IPS DF 6.9 (cell line): ENCODE data around the gene GPATCH2.
"Not testable (repeated sequence)": the region's sequence is repeated elsewhere in the genome, so short reads cannot be mapped to it uniquely, and the experiment has no call there.

Experiments
- DNase-seq: peaks from one replicate; pipeline ENCODE4 v3.0.0-alpha.2; 2013; ENCODE audit warnings: low read depth, low spot score
- H3K27ac ChIP-seq: one replicate; pipeline ENCODE4 v1.5.1; 2013; ENCODE audit warnings: low read length, control low read depth
- H3K27me3 ChIP-seq: 2 replicates; pipeline ENCODE4 v1.6.1; 2013; ENCODE audit warnings: mild to moderate bottlenecking, low read length; ENCODE audit not compliant: control insufficient read depth, insufficient read depth
- H3K36me3 ChIP-seq: 2 replicates; pipeline ENCODE4 v1.6.1; 2013; ENCODE audit warnings: low read length; ENCODE audit not compliant: control insufficient read depth, insufficient read depth
- H3K4me1 ChIP-seq: 2 replicates; pipeline ENCODE4 v1.6.1; 2013; ENCODE audit warnings: low read length; ENCODE audit not compliant: control insufficient read depth, insufficient read depth
- H3K4me3 ChIP-seq: 2 replicates; pipeline ENCODE4 v1.5.1; 2013; ENCODE audit warnings: mild to moderate bottlenecking, low read length
- H3K9me3 ChIP-seq: 2 replicates; pipeline ENCODE4 v1.6.1; 2013; ENCODE audit warnings: low read length, inconsistent platforms; ENCODE audit not compliant: control insufficient read depth, insufficient read depth
- WGBS: extraction: QIAGEN DNeasy Blood & Tissue Kit; methylation state at CpG from one replicate; pipeline ENCODE4 v1.1.7; 2013; ENCODE audit warnings: mixed read lengths, missing lambda C conversion rate; ENCODE audit not compliant: insufficient read length, insufficient coverage; 5-methylcytosine and 5-hydroxymethylcytosine counted together

GPATCH2 gene

DNA sequence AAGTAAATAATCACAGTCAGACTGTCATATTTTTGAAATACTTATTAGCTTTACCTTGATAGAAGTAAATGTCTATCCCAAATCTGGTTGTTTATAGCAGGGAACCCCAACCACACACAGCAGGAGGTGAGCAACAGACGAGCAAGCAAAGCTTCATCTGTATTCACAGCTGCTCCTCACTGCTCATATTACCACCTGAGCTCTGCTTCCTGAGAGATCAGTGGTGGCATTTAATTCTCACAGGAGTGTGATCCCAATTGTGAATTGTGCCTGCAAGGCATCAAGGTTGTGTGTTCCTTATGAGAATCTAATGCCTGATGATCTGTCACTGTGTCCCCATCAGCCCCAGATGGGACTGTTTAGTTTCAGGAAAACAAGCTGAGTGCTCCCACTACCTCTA is 104.3 kb downstream of the GPATCH2 start:
- Histone ChIP-seq H3K27me3 (no peaks in the 10 kb centered on the region), H3K4me1 (no peaks in the 10 kb centered on the region), H3K27ac (no peak overlapping the region), H3K4me3 (no peak overlapping the region), H3K36me3 (no peaks in the 10 kb centered on the region), H3K9me3 (no peaks in the 10 kb centered on the region; the same call in 1 of the 2 replicates)
- DNase-seq = no peak
- WGBS = no CpG with 5 or more reads among the region's 1 CpG

GRCh38 chr1:217525773-217526490 is 105.0 kb downstream of the GPATCH2 start:
- H3K4me3 ChIP-seq = no peak overlapping the region
- H3K4me1 ChIP-seq = no peaks in the 10 kb centered on the region
- H3K9me3 ChIP-seq = no peaks in the 10 kb centered on the region; the same call in 1 of the 2 replicates
- no peak for DNase-seq
- H3K27me3 ChIP-seq = no peaks in the 10 kb centered on the region
- WGBS = 100% methylated on average over 1 of the region's 3 CpGs
- no peaks in the 10 kb centered on the region for H3K36me3 ChIP-seq
- no peak overlapping the region for H3K27ac ChIP-seq

DNA sequence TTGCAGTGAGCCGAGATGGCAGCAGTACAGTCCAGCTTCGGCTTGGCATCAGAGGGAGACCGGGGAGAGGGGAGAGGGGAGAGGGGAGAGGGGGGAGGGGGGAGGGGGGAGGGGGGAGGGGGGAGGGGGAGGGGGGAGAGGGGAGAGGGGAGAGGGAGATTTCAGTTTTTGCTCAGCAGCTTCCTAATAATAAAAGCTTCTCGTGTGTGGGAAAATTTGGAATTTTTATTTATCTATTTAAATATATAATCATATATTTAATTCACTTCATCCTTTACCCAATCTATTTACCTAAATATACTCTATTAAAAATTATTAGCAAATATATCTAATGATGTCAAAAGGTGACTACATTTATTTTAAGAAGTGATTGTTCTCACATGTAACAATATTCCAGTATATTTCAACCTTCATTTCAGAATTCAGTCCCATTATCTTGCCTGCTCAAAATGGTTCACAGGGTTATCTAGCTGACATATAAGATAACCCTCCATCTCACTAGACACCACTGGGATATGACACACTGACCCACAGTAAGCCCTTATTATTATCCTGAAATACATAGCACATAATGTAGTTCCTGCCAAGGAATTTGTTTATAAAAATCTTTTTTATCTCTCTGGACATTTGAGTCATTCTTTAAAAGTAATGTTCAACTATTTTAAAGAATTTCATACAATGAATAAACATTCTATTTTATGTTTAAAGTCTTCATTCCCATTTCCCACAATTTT is 105.9 kb downstream of the GPATCH2 start:
- no CpG with 5 or more reads among the region's 4 CpGs for WGBS
- Histone ChIP-seq H3K27me3 (no peaks in the 10 kb centered on the region), H3K4me3 (no peak overlapping the region), H3K27ac (no peak overlapping the region), H3K4me1 (no peaks in the 10 kb centered on the region), H3K9me3 (no peaks in the 10 kb centered on the region; the same call in 1 of the 2 replicates), H3K36me3 (no peaks in the 10 kb centered on the region)
- DNase-seq = no peak

DNA sequence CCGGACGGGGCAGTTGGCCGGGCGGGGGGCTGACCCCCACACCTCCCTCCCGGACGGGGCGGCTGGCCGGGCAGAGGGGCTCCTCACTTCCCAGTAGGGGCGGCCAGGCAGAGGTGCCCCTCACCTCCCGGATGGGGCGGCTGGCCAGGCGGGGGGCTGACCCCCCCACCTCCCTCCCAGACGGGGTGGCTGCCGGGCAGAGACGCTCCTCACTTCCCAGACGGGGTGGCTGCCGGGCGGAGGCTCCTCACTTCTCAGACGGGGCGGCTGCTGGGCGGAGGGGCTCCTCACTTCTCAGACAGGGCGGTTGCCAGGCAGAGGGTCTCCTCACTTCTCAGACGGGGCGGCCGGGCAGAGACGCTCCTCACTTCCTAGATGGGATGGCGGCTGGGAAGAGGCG is 107.0 kb downstream of the GPATCH2 start:
- not testable (repeated sequence) for DNase-seq, H3K36me3 ChIP-seq, H3K4me3 ChIP-seq, H3K27ac ChIP-seq, H3K27me3 ChIP-seq, H3K9me3 ChIP-seq, H3K4me1 ChIP-seq
- WGBS = no CpG with 5 or more reads among the region's 28 CpGs

DNA sequence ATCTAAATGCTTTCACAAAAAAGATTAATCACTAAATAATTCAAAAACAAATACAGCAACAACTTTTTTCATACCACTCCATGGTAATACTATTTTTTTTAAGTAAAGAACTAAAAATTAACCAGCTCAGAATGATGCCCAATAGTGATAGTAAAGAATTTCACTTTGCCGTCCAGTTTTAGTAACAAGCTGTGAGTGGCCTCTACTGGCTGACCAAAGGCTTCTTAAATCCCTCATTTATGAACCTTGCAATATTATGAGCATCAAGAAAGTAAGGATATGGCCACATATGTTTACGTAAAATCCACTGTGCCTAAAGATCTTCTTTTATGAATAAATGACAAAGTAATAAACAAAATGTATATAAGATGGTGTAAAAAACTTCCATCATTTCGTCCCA is 108.6 kb downstream of the GPATCH2 start:
- Histone ChIP-seq H3K27ac (no peak overlapping the region), H3K27me3 (no peaks in the 10 kb centered on the region), H3K9me3 (no peaks in the 10 kb centered on the region), H3K4me1 (no peaks in the 10 kb centered on the region), H3K4me3 (no peak overlapping the region), H3K36me3 (no peaks in the 10 kb centered on the region)
- WGBS = no CpG with 5 or more reads among the region's 3 CpGs
- no peak for DNase-seq

- no peak overlapping the region for H3K4me3 ChIP-seq
- H3K27ac ChIP-seq = no peak overlapping the region
- no peaks in the 10 kb centered on the region for H3K36me3 ChIP-seq
- H3K4me1 ChIP-seq = no peaks in the 10 kb centered on the region
- no peak for DNase-seq
- WGBS = no CpG with 5 or more reads among the region's 4 CpGs
- no peaks in the 10 kb centered on the region for H3K9me3 ChIP-seq
- no peaks in the 10 kb centered on the region for H3K27me3 ChIP-seq
These were observed 109.6 kb downstream of the GPATCH2 start for GRCh38 chr1:217521317-217521716.

GRCh38 chr1:217506878-217507277 is 124.0 kb downstream of the GPATCH2 start:
- H3K4me3 ChIP-seq = no peak overlapping the region
- no peak for DNase-seq
- no peaks in the 10 kb centered on the region for H3K36me3 ChIP-seq
- H3K4me1 ChIP-seq = no peaks in the 10 kb centered on the region
- no peak overlapping the region for H3K27ac ChIP-seq
- H3K27me3 ChIP-seq = no peaks in the 10 kb centered on the region
- no peaks in the 10 kb centered on the region for H3K9me3 ChIP-seq
- whole genome bisulfite sequencing = no CpG with 5 or more reads among the region's 2 CpGs

- WGBS = no CpG with 5 or more reads among the region's 5 CpGs
- no peak for DNase-seq
These were observed 132.7 kb downstream of the GPATCH2 start for GRCh38 chr1:217498209-217498608.

GRCh38 chr1:217495249-217495648 is 135.6 kb downstream of the GPATCH2 start:
- no peaks in the 10 kb centered on the region for H3K27me3 ChIP-seq
- H3K4me3 ChIP-seq = no peak overlapping the region
- no peaks in the 10 kb centered on the region for H3K9me3 ChIP-seq
- no peaks in the 10 kb centered on the region for H3K36me3 ChIP-seq
- DNase-seq = no peak
- H3K27ac ChIP-seq = no peak overlapping the region
- no peaks in the 10 kb centered on the region; the same call in 1 of the 2 replicates for H3K4me1 ChIP-seq

More at GRCh38 chr1:217498209-217498608, 132.7 kb downstream of the GPATCH2 start:
- H3K27ac ChIP-seq = no peak overlapping the region
- no peaks in the 10 kb centered on the region for H3K36me3 ChIP-seq
- H3K4me1 ChIP-seq = no peaks in the 10 kb centered on the region
- no peaks in the 10 kb centered on the region for H3K27me3 ChIP-seq
- H3K4me3 ChIP-seq = no peak overlapping the region
- H3K9me3 ChIP-seq = no peaks in the 10 kb centered on the region

- H3K36me3 ChIP-seq = no peaks in the 10 kb centered on the region
- H3K4me1 ChIP-seq = no peaks in the 10 kb centered on the region; the same call in 1 of the 2 replicates
- no peak for DNase-seq
- no peak overlapping the region for H3K4me3 ChIP-seq
- no peaks in the 10 kb centered on the region for H3K9me3 ChIP-seq
- WGBS = no CpG with 5 or more reads among the region's 2 CpGs
- H3K27ac ChIP-seq = no peak overlapping the region
- no peaks in the 10 kb centered on the region for H3K27me3 ChIP-seq
These were observed 136.1 kb downstream of the GPATCH2 start for GRCh38 chr1:217494767-217495166.
